Embryonic facial prominence (tissue), 1 donor: ENCODE measurements around the gene MAJIN.
"Not testable (repeated sequence)": the region's sequence is repeated elsewhere in the genome, so short reads cannot be mapped to it uniquely, and the experiment has no call there.

Source experiments
- DNase-seq: peaks from one replicate; pipeline ENCODE4 v3.0.0-alpha.2; 2016; ENCODE audit errors: extremely low spot score

Gene MAJIN

GRCh38 chr11:64990222-64990923 is 18.5 kb upstream of the MAJIN start:
- no peak for DNase-seq

GRCh38 chr11:64989416-64989815 is 17.5 kb upstream of the MAJIN start:
- DNase-seq: no peak

- no peak for DNase-seq
These were observed 16.3 kb upstream of the MAJIN start for GRCh38 chr11:64987998-64988854.

- DNase-seq: not testable (repeated sequence)
These were observed 11.4 kb upstream of the MAJIN start for GRCh38 chr11:64983339-64983738.

- DNase-seq: no peak
These were observed 4.7 kb upstream of the MAJIN start for GRCh38 chr11:64976651-64977050.

- DNase-seq: no peak
These were observed 2.2 kb upstream of the MAJIN start for GRCh38 chr11:64974124-64974523.

GRCh38 chr11:64970731-64971151 is 1.2 kb downstream of the MAJIN start:
- DNase-seq: no peak

- no peak for DNase-seq
These were observed 2.7 kb downstream of the MAJIN start for GRCh38 chr11:64969209-64969608.

GRCh38 chr11:64967375-64967774 is 4.5 kb downstream of the MAJIN start:
- DNase-seq: no peak

- no peak for DNase-seq
These were observed 8.8 kb downstream of the MAJIN start for GRCh38 chr11:64963072-64963631.

- DNase-seq: no peak
These were observed 11.2 kb downstream of the MAJIN start for GRCh38 chr11:64960719-64961118.

GRCh38 chr11:64959498-64959897 is 12.4 kb downstream of the MAJIN start:
- DNase-seq: no peak

GRCh38 chr11:64954201-64954600 is 17.7 kb downstream of the MAJIN start:
- DNase-seq: no peak

GRCh38 chr11:64951529-64951928 is 20.4 kb downstream of the MAJIN start:
- no peak for DNase-seq

GRCh38 chr11:64947208-64947814 is 24.6 kb downstream of the MAJIN start:
- no peak for DNase-seq

- no peak for DNase-seq
These were observed 35.4 kb downstream of the MAJIN start for GRCh38 chr11:64936539-64936938.

GRCh38 chr11:64935359-64936081 is 36.4 kb downstream of the MAJIN start, which contains the start of gene GPHA2:
GPHA2 (minus strand) TSS chr11:64935893; CDS start chr11:64935460, 433 bp downstream.
- no peak for DNase-seq

- no peak for DNase-seq
These were observed 37.1 kb downstream of the MAJIN start for GRCh38 chr11:64934682-64935358.

- no peak for DNase-seq
These were observed 37.8 kb downstream of the MAJIN start for GRCh38 chr11:64933935-64934681.
